CD14-positive monocyte (primary cell): ENCODE results near the gene CMTM5. TPM values are rescaled to one million over a fixed set of nuclear protein-coding genes. Genes with fewer than 3 reads are reported as not detected.

Experiments
- DNase-seq, 3 donors: peaks; one replicate each; pipeline ENCODE4 v3.0.0-alpha.2; 2011 to 2022
- H2AFZ ChIP-seq: 2 replicates; pipeline ENCODE4 v1.6.0; 2012; ENCODE audit warnings: mild to moderate bottlenecking, low read depth, low read length, inconsistent platforms; ENCODE audit not compliant: insufficient read depth, poor library complexity, severe bottlenecking
- H3K27ac ChIP-seq, 2 donors: 1 replicate in 1 of 2; 2 replicates in 1 of 2; pipeline ENCODE4 v1.5.1; 2012 to 2013; ENCODE audit warnings: low read length in 2 of 2, control low read depth in 1 of 2, inconsistent platforms in 1 of 2, low read depth in 1 of 2, mild to moderate bottlenecking in 1 of 2
- H3K27me3 ChIP-seq, 2 donors: one replicate each; pipeline versions ENCODE4 v1.6.0 to v1.6.1; 2011 to 2013; ENCODE audit warnings: low read length in 2 of 2; ENCODE audit not compliant: control insufficient read depth in 2 of 2, insufficient read depth in 2 of 2
- H3K36me3 ChIP-seq, 2 donors: replicated peaks in 1 of 2; 1 replicate in 1 of 2; 2 replicates in 1 of 2; pipeline versions ENCODE4 v1.5.1 to v1.6.1; 2012 to 2013; ENCODE audit warnings: low read length in 2 of 2, control low read depth in 1 of 2, inconsistent platforms in 1 of 2, mild to moderate bottlenecking in 1 of 2; ENCODE audit not compliant: insufficient read depth in 2 of 2, control insufficient read depth in 1 of 2
- H3K4me1 ChIP-seq, 2 donors: 1 replicate in 1 of 2; 2 replicates in 1 of 2; pipeline versions ENCODE4 v1.5.1 to v1.6.1; 2012 to 2013; ENCODE audit warnings: low read length in 2 of 2, control low read depth in 1 of 2, inconsistent platforms in 1 of 2, mild to moderate bottlenecking in 1 of 2, moderate library complexity in 1 of 2; ENCODE audit not compliant: insufficient read depth in 2 of 2, control insufficient read depth in 1 of 2
- H3K4me2 ChIP-seq: replicated peaks from 2 replicates; pipeline ENCODE3; 2012; ENCODE audit warnings: low read length, moderate library complexity, mild to moderate bottlenecking; ENCODE audit not compliant: poor library complexity, severe bottlenecking; ENCODE audit errors: extremely low read depth
- H3K4me3 ChIP-seq, 3 experiments: fragments of 200-600 bp in 1 of 3; sonication (generic) in 1 of 3; replicated peaks in 1 of 3; 1 replicate in 2 of 3; 2 replicates in 1 of 3; pipeline ENCODE4 v1.5.1; 2011 to 2013; ENCODE audit warnings: low read length in 3 of 3, mild to moderate bottlenecking in 3 of 3, control low read depth in 2 of 3, low read depth in 2 of 3, inconsistent platforms in 1 of 3, moderate library complexity in 1 of 3
- H3K79me2 ChIP-seq: 2 replicates; pipeline ENCODE4 v1.6.0; 2012; ENCODE audit warnings: mild to moderate bottlenecking, control low read depth, inconsistent platforms, low read length, moderate library complexity; ENCODE audit not compliant: insufficient read depth
- H3K9ac ChIP-seq: 2 replicates; pipeline ENCODE4 v1.6.0; 2017; ENCODE audit warnings: low read length, mild to moderate bottlenecking; ENCODE audit not compliant: insufficient read depth, poor library complexity, severe bottlenecking
- H3K9me3 ChIP-seq, 2 donors: replicated peaks in 1 of 2; 1 replicate in 1 of 2; 2 replicates in 1 of 2; pipeline versions ENCODE4 v1.5.1 to v1.6.1; 2012 to 2013; ENCODE audit warnings: low read length in 2 of 2, control low read depth in 1 of 2; ENCODE audit not compliant: control insufficient read depth in 1 of 2, insufficient read depth in 1 of 2
- H4K20me1 ChIP-seq: 2 replicates; pipeline ENCODE4 v1.6.0; 2012; ENCODE audit warnings: mild to moderate bottlenecking, low read length, control low read depth, moderate library complexity; ENCODE audit not compliant: insufficient read depth
- H3K27ac Mint-ChIP-seq, 7 donors: one replicate each; pipeline ENCODE4 v1.8.0; 2020; ENCODE audit warnings: mild to moderate bottlenecking in 7 of 7, mixed read lengths in 7 of 7, moderate library complexity in 6 of 7, inconsistent platforms in 2 of 7
- H3K27me3 Mint-ChIP-seq, 3 donors: one replicate each; pipeline ENCODE4 v1.8.0; 2021 to 2022; ENCODE audit warnings: low read depth in 3 of 3, mild to moderate bottlenecking in 3 of 3, mixed read lengths in 3 of 3, moderate library complexity in 3 of 3, inconsistent platforms in 1 of 3
- H3K36me3 Mint-ChIP-seq, 2 donors: one replicate each; pipeline ENCODE4 v1.8.0; 2020; ENCODE audit warnings: mixed read lengths in 2 of 2, inconsistent platforms in 1 of 2, mild to moderate bottlenecking in 1 of 2
- H3K4me1 Mint-ChIP-seq: one replicate; pipeline ENCODE4 v1.8.0; 2020; ENCODE audit warnings: mild to moderate bottlenecking, mixed read lengths
- H3K4me3 Mint-ChIP-seq, 2 donors: one replicate each; pipeline ENCODE4 v1.8.0; 2020; ENCODE audit warnings: mild to moderate bottlenecking in 2 of 2, mixed read lengths in 2 of 2, moderate library complexity in 1 of 2
- H3K9me3 Mint-ChIP-seq, 7 donors: one replicate each; pipeline ENCODE4 v1.8.0; 2020 to 2022; ENCODE audit warnings: mixed read lengths in 7 of 7, mild to moderate bottlenecking in 6 of 7, moderate library complexity in 6 of 7, inconsistent platforms in 2 of 7
- WGBS: methylation state at CpG from one replicate; pipeline ENCODE4 v1.1.5; 2013; ENCODE audit warnings: missing lambda C conversion rate; ENCODE audit not compliant: insufficient coverage; 5-methylcytosine and 5-hydroxymethylcytosine counted together
- intact Hi-C, 2 donors: fragments of 100-400 bp; cut with micrococcal nuclease; formaldehyde crosslinking; loops; one replicate each; pipeline versions ENCODE4 v1.15.0 to v1.15.1; 2023
- polyA plus RNA-seq, 3 donors: library from polyadenylated mRNA; depleted of rRNA in 1 of 3; unstranded in 2 of 3; stranded (reverse) in 1 of 3; fragments of 300-500 nt in 2 of 3; fragments of >200 nt in 1 of 3; fragmentation: Illumina TruSeq in 2 of 3; gene quantifications; 1 replicate in 2 of 3; 2 replicates in 1 of 3; pipeline ENCODE4 v1.2.3, GENCODE V29; 2012 to 2021
- TF ChIP-seq, protein P1 (sequence below): fragments of 200-600 bp; IDR thresholded peaks from one replicate; pipeline ENCODE4 v1.8.0; 2022; ENCODE audit warnings: antibody characterized with exemption, mild to moderate bottlenecking

The CMTM5 gene
- polyA plus RNA-seq, 3 donors: 0.93 to 1.1 TPM; not detected in 1

DNA sequence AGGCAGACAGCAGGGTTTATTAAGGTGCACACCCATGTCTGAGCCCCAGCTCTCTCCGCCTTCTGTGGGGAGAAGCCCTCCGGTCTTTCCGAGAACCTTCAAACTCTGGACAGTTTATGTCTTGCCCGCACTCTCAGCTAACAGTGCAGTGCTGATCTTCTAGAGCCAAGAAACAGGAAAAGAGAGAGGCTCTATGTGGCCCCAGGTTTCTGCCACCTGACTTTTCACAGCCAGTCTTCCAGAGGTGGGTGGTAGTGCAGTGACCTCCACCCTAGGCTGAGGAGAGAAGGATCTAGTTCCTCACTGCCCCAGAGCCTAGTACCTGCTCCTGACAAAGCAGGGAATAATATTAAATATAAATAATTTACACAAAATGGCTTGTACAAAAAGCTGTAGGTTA, 20.2 kb upstream of the CMTM5 start:
- H3K27me3 Mint-ChIP-seq: peaks cover 35 to 40% (median 36%) of the 10 kb centered on the region in 3 donors
- Histone ChIP-seq H3K4me3 (no peak overlapping the region), H2AFZ (no peak overlapping the region), H3K27me3 (peaks cover 27 to 42% of the 10 kb centered on the region in 2 donors), H3K9ac (no peak overlapping the region), H3K27ac (no peak overlapping the region), H3K4me1 (peaks cover 4 to 10% of the 10 kb centered on the region in 2 donors), H3K9me3 (peaks cover 0 to 22% of the 10 kb centered on the region in 2 donors), H3K36me3 (no peaks in the 10 kb centered on the region), H4K20me1 (no peaks in the 10 kb centered on the region), H3K79me2 (no peaks in the 10 kb centered on the region), H3K4me2 (no peak overlapping the region)
- intact Hi-C loops: no loop called here
- no peak overlapping the region for H3K4me3 Mint-ChIP-seq
- TF ChIP-seq, protein P1, sequence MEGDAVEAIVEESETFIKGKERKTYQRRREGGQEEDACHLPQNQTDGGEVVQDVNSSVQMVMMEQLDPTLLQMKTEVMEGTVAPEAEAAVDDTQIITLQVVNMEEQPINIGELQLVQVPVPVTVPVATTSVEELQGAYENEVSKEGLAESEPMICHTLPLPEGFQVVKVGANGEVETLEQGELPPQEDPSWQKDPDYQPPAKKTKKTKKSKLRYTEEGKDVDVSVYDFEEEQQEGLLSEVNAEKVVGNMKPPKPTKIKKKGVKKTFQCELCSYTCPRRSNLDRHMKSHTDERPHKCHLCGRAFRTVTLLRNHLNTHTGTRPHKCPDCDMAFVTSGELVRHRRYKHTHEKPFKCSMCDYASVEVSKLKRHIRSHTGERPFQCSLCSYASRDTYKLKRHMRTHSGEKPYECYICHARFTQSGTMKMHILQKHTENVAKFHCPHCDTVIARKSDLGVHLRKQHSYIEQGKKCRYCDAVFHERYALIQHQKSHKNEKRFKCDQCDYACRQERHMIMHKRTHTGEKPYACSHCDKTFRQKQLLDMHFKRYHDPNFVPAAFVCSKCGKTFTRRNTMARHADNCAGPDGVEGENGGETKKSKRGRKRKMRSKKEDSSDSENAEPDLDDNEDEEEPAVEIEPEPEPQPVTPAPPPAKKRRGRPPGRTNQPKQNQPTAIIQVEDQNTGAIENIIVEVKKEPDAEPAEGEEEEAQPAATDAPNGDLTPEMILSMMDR: no peak
- peaks cover 6% of the 10 kb centered on the region for H3K4me1 Mint-ChIP-seq
- 97% methylated on average over 4 of the region's 4 CpGs for WGBS
- peaks cover 0 to 3% of the 10 kb centered on the region in 2 donors for H3K36me3 Mint-ChIP-seq
- H3K27ac Mint-ChIP-seq: no peak overlapping the region
- H3K9me3 Mint-ChIP-seq: peaks cover 0 to 8% (median 0%) of the 10 kb centered on the region in 7 donors
- no peak for DNase-seq

- Mint-ChIP-seq H3K36me3 (peaks cover 0 to 3% of the 10 kb centered on the region in 2 donors), H3K27ac (no peak overlapping the region), H3K27me3 (peaks cover 32 to 34% (median 34%) of the 10 kb centered on the region in 3 donors), H3K4me1 (peaks cover 6% of the 10 kb centered on the region), H3K9me3 (peaks cover 0 to 8% (median 0%) of the 10 kb centered on the region in 7 donors), H3K4me3 (no peak overlapping the region)
- Histone ChIP-seq H3K79me2 (no peaks in the 10 kb centered on the region), H2AFZ (no peak overlapping the region), H3K36me3 (no peaks in the 10 kb centered on the region), H4K20me1 (no peaks in the 10 kb centered on the region), H3K27me3 (peaks cover 21 to 40% of the 10 kb centered on the region in 2 donors), H3K4me1 (peaks cover 0 to 4% of the 10 kb centered on the region in 2 donors), H3K4me2 (no peak overlapping the region), H3K27ac (no peak overlapping the region), H3K9ac (no peak overlapping the region), H3K4me3 (no peak overlapping the region), H3K9me3 (peaks cover 0 to 16% of the 10 kb centered on the region in 2 donors)
- TF ChIP-seq, protein P1: no peak
- DNase-seq: no peak
- intact Hi-C loops: no loop called here
- 96% methylated on average over 4 of the region's 8 CpGs for WGBS
Measured at GRCh38 chr14:23357261-23357660, 19.6 kb upstream of the CMTM5 start.
